B cell (primary cell): ENCODE results near the gene NELFE. TPM values are rescaled to one million over a fixed set of nuclear protein-coding genes. Genes with fewer than 3 reads are reported as not detected.
A peak's percentile ranks its signal among the peaks of the same experiment; 100 is the strongest.

ENCODE experiments used
- ATAC-seq: fragments of 200-7000 bp; cut with Tn5 transposase; one replicate; pipeline ENCODE4 v1.10.0; 2021; ENCODE audit warnings: low read depth, mild to moderate bottlenecking, moderate number of reproducible peaks, moderate library complexity
- CTCF ChIA-PET: fragments of 350-600 bp; sonication (Branson Sonifier 250); formaldehyde crosslinking; loops from one replicate; lab custom pipeline; 2021; ENCODE audit warnings: antibody characterized with exemption, inconsistent platforms; lab: Charles Lee
- POLR2A ChIA-PET: fragments of 350-600 bp; sonication (Branson Sonifier 250); formaldehyde crosslinking; loops from one replicate; lab custom pipeline; 2021; ENCODE audit warnings: antibody characterized with exemption; lab: Charles Lee
- DNase-seq: peaks from one replicate; pipeline ENCODE4 v3.0.0; 2013
- H2AFZ ChIP-seq: 2 replicates; pipeline ENCODE4 v1.6.1; 2012; ENCODE audit warnings: mild to moderate bottlenecking, low read depth, low read length; ENCODE audit not compliant: insufficient read depth, poor library complexity, severe bottlenecking
- H3K27ac ChIP-seq, 2 donors: 1 replicate in 1 of 2; 2 replicates in 1 of 2; pipeline ENCODE4 v1.5.1; 2012 to 2013; ENCODE audit warnings: low read length in 2 of 2, mild to moderate bottlenecking in 2 of 2, moderate library complexity in 1 of 2
- H3K27me3 ChIP-seq, 4 experiments: fragments of 200-600 bp in 1 of 4; sonication (generic) in 1 of 4; replicated peaks in 1 of 4; 1 replicate in 2 of 4; 2 replicates in 2 of 4; pipeline versions ENCODE4 v1.6.1 to v1.7.0; 2013 to 2016; ENCODE audit warnings: low read length in 3 of 4, mild to moderate bottlenecking in 2 of 4, mixed read lengths in 1 of 4, moderate library complexity in 1 of 4; ENCODE audit not compliant: insufficient read depth in 4 of 4, control insufficient read depth in 3 of 4; ENCODE audit errors: control extremely low read depth in 1 of 4
- H3K36me3 ChIP-seq, 2 experiments: replicated peaks in 1 of 2; 1 replicate in 1 of 2; 2 replicates in 1 of 2; pipeline versions ENCODE4 v1.6.1 to v1.7.1; 2013; ENCODE audit warnings: low read length in 1 of 2; ENCODE audit not compliant: insufficient read depth in 2 of 2, control insufficient read depth in 1 of 2; ENCODE audit errors: control extremely low read depth in 1 of 2, extremely low read depth in 1 of 2
- H3K4me1 ChIP-seq, 2 donors: fragments of 200-600 bp in 1 of 2; sonication (generic) in 1 of 2; 1 replicate in 1 of 2; 2 replicates in 1 of 2; pipeline versions ENCODE4 v1.5.1 to v1.6.1; 2013 to 2017; ENCODE audit warnings: low read length in 2 of 2; ENCODE audit not compliant: control insufficient read depth in 2 of 2, insufficient read depth in 2 of 2
- H3K4me2 ChIP-seq: replicated peaks from 2 replicates; pipeline ENCODE3; 2012; ENCODE audit warnings: mild to moderate bottlenecking, low read depth, low read length; ENCODE audit not compliant: poor library complexity, severe bottlenecking
- H3K4me3 ChIP-seq, 5 experiments: fragments of 200-600 bp in 1 of 5; sonication (generic) in 1 of 5; 1 replicate in 3 of 5; 2 replicates in 2 of 5; pipeline versions ENCODE4 v1.5.1 to v1.7.0; 2011 to 2016; ENCODE audit warnings: low read length in 4 of 5, mild to moderate bottlenecking in 4 of 5, low read depth in 2 of 5, control low read depth in 1 of 5, moderate library complexity in 1 of 5; ENCODE audit not compliant: insufficient read depth in 1 of 5; ENCODE audit errors: control extremely low read depth in 1 of 5, extremely low read depth in 1 of 5
- H3K79me2 ChIP-seq: fragments of 200-600 bp; sonication (generic); one replicate; pipeline ENCODE4 v1.6.0; 2016; ENCODE audit warnings: low read length; ENCODE audit not compliant: control insufficient read depth, insufficient read depth
- H3K9ac ChIP-seq: fragments of 200-600 bp; sonication (generic); 2 replicates; pipeline ENCODE4 v1.6.1; 2017; ENCODE audit warnings: mild to moderate bottlenecking, low read length, moderate library complexity
- H3K9me3 ChIP-seq, 3 donors: one replicate each; pipeline versions ENCODE4 v1.6.1 to v1.7.1; 2013; ENCODE audit warnings: low read length in 2 of 3; ENCODE audit not compliant: control insufficient read depth in 2 of 3, insufficient read depth in 1 of 3; ENCODE audit errors: control extremely low read depth in 1 of 3
- H4K20me1 ChIP-seq: 2 replicates; pipeline ENCODE4 v1.6.0; 2012; ENCODE audit warnings: mild to moderate bottlenecking, low read length; ENCODE audit not compliant: insufficient read depth, control insufficient read depth, poor library complexity, severe bottlenecking
- H3K27ac Mint-ChIP-seq: one replicate; pipeline ENCODE4 v1.8.0; 2021; ENCODE audit warnings: mixed read lengths
- H3K27me3 Mint-ChIP-seq: one replicate; pipeline ENCODE4 v1.8.0; 2021; ENCODE audit warnings: mixed read lengths
- H3K4me1 Mint-ChIP-seq: one replicate; pipeline ENCODE4 v1.8.0; 2021; ENCODE audit warnings: mixed read lengths
- H3K4me3 Mint-ChIP-seq: one replicate; pipeline ENCODE4 v1.8.0; 2021; ENCODE audit warnings: mixed read lengths
- H3K9me3 Mint-ChIP-seq: one replicate; pipeline ENCODE4 v1.8.0; 2022; ENCODE audit warnings: mixed read lengths; ENCODE audit not compliant: insufficient read depth
- CTCF ChIP-seq: fragments of 200-600 bp; IDR thresholded peaks from one replicate; pipeline ENCODE4 v1.8.0; 2022; ENCODE audit warnings: antibody characterized with exemption, mild to moderate bottlenecking
- EZH2 ChIP-seq: IDR thresholded peaks from 2 replicates; pipeline ENCODE4 v1.6.1; 2012; ENCODE audit warnings: borderline replicate concordance, low read depth, mild to moderate bottlenecking, moderate library complexity, low read length; ENCODE audit not compliant: insufficient read depth, poor library complexity, severe bottlenecking
- WGBS: methylation state at CpG from one replicate; pipeline ENCODE4 v1.1.5; 2013; ENCODE audit warnings: missing lambda C conversion rate; ENCODE audit not compliant: insufficient coverage; 5-methylcytosine and 5-hydroxymethylcytosine counted together
- intact Hi-C: fragments of 100-400 bp; cut with micrococcal nuclease; formaldehyde crosslinking; loops from one replicate; pipeline ENCODE4 v1.10.0; 2022
- polyA plus RNA-seq: library from polyadenylated mRNA; depleted of rRNA; stranded (reverse); fragments of >200 nt; gene quantifications from 2 replicates; pipeline ENCODE4 v1.2.3, GENCODE V29; 2012
- total RNA-seq, 2 donors: library from RNA; stranded (reverse); fragments of 120-200 nt in 1 of 2; gene quantifications; 1 replicate in 1 of 2; 2 replicates in 1 of 2; pipeline versions ENCODE4 v1.2.3 to v1.2.4, GENCODE V29; 2013 to 2022

NELFE gene
- total and polyA plus RNA-seq, 2 donors (not counting 1 experiment from before 2014, with no cell fraction given), result 39.0 to 53.7 TPM

GRCh38 chr6:31958412-31958740 lies 395 bp downstream of the NELFE start:
- Mint-ChIP-seq H3K9me3 (no peaks in the 10 kb centered on the region), H3K27me3 (no peaks in the 10 kb centered on the region), H3K4me1 (peaks cover 30% of the 10 kb centered on the region), H3K4me3 (peak overlapping the region; percentile 96), H3K27ac (peak overlapping the region; percentile 96)
- WGBS, result 10% methylated on average over 11 of the region's 11 CpGs
- ATAC-seq, result no peak
- POLR2A ChIA-PET, result interaction anchor here (0.6 to 1.6 kb wide), 6 partner anchors 14 to 307 kb away, joined by 3 to 24 read pairs (median 3); partner anchors contain the start of genes BAG6, DXO and EHMT2
- no peak for DNase-seq
- peak overlapping the region; percentile 84 to 91 for H3K27ac ChIP-seq
- H4K20me1 ChIP-seq, result no peaks in the 10 kb centered on the region
- CTCF ChIA-PET, result interaction anchor here (1.2 to 1.5 kb wide), 3 partner anchors 68 to 278 kb away, joined by 4 read pairs; partner anchors contain the start of genes LY6G5C and NEU1
- peak overlapping the region; percentile 95 for H2AFZ ChIP-seq
- H3K9ac ChIP-seq, result peak overlapping the region; percentile 97
- intact Hi-C loops, result loop anchor here (1.0 to 5.0 kb wide), 5 partner anchors 56 to 556 kb away; partner anchors contain the start of genes AGPAT1, MICA, PRRC2A and RNF5
- H3K9me3 ChIP-seq, result no peaks in the 10 kb centered on the region
- peak overlapping the region; percentile 88 to 98 (median 91) for H3K4me3 ChIP-seq
- peaks cover 16 to 23% of the 10 kb centered on the region in 2 donors for H3K4me1 ChIP-seq
- no peaks in the 10 kb centered on the region for H3K27me3 ChIP-seq
- H3K4me2 ChIP-seq, result peak overlapping the region; percentile 93
- H3K36me3 ChIP-seq, result peaks cover 6 to 56% of the 10 kb centered on the region in 2 experiments
- H3K79me2 ChIP-seq, result peaks cover 44% of the 10 kb centered on the region
- no peak for TF ChIP-seq EZH2
- TF ChIP-seq CTCF, result no peak

GRCh38 chr6:31956796-31957195 lies 2.0 kb downstream of the NELFE start:
- H3K4me1 ChIP-seq, result peaks cover 16 to 23% of the 10 kb centered on the region in 2 donors
- H3K9me3 ChIP-seq, result no peaks in the 10 kb centered on the region
- peaks cover 30% of the 10 kb centered on the region for H3K4me1 Mint-ChIP-seq
- no peak overlapping the region for H3K9ac ChIP-seq
- no peak for ATAC-seq
- 90% methylated on average over 2 of the region's 3 CpGs for WGBS
- H3K4me3 ChIP-seq, result no peak overlapping the region
- ChIA-PET CTCF (no interaction called here), POLR2A (interaction anchor here (1.6 kb wide), 1 partner anchor 15 kb away, joined by 5 read pairs; the partner anchor contains the start of gene DXO)
- no peak for DNase-seq
- intact Hi-C loops, result loop anchor here (5.0 kb wide), 4 partner anchors 221 to 554 kb away; partner anchors contain the start of genes AGPAT1, MICA, PRRC2A and RNF5
- no peaks in the 10 kb centered on the region for H3K9me3 Mint-ChIP-seq
- no peak overlapping the region for H3K27ac ChIP-seq
- H3K4me2 ChIP-seq, result no peak overlapping the region
- no peaks in the 10 kb centered on the region for H4K20me1 ChIP-seq
- peaks cover 38% of the 10 kb centered on the region for H3K79me2 ChIP-seq
- no peak overlapping the region for H3K4me3 Mint-ChIP-seq
- no peak overlapping the region for H3K27ac Mint-ChIP-seq
- TF ChIP-seq CTCF, result no peak
- H3K36me3 ChIP-seq, result peaks cover 4 to 56% of the 10 kb centered on the region in 2 experiments
- H2AFZ ChIP-seq, result no peak overlapping the region
- H3K27me3 ChIP-seq, result no peaks in the 10 kb centered on the region
- no peaks in the 10 kb centered on the region for H3K27me3 Mint-ChIP-seq
